IPS DF 6.9 (cell line): ENCODE data around the gene TWNK.

Experiments
- DNase-seq: peaks from one replicate; pipeline ENCODE4 v3.0.0-alpha.2; 2013; ENCODE audit warnings: low read depth, low spot score
- H3K27ac ChIP-seq: one replicate; pipeline ENCODE4 v1.5.1; 2013; ENCODE audit warnings: low read length, control low read depth
- H3K27me3 ChIP-seq: 2 replicates; pipeline ENCODE4 v1.6.1; 2013; ENCODE audit warnings: mild to moderate bottlenecking, low read length; ENCODE audit not compliant: control insufficient read depth, insufficient read depth
- H3K36me3 ChIP-seq: 2 replicates; pipeline ENCODE4 v1.6.1; 2013; ENCODE audit warnings: low read length; ENCODE audit not compliant: control insufficient read depth, insufficient read depth
- H3K4me1 ChIP-seq: 2 replicates; pipeline ENCODE4 v1.6.1; 2013; ENCODE audit warnings: low read length; ENCODE audit not compliant: control insufficient read depth, insufficient read depth
- H3K4me3 ChIP-seq: 2 replicates; pipeline ENCODE4 v1.5.1; 2013; ENCODE audit warnings: mild to moderate bottlenecking, low read length
- H3K9me3 ChIP-seq: 2 replicates; pipeline ENCODE4 v1.6.1; 2013; ENCODE audit warnings: low read length, inconsistent platforms; ENCODE audit not compliant: control insufficient read depth, insufficient read depth
- WGBS: extraction: QIAGEN DNeasy Blood & Tissue Kit; methylation state at CpG from one replicate; pipeline ENCODE4 v1.1.7; 2013; ENCODE audit warnings: mixed read lengths, missing lambda C conversion rate; ENCODE audit not compliant: insufficient read length, insufficient coverage; 5-methylcytosine and 5-hydroxymethylcytosine counted together

Gene TWNK

GRCh38 chr10:101020427-101021075 lies 33.2 kb downstream of the TWNK start:
- WGBS = no CpG with 5 or more reads among the region's 10 CpGs
- Histone ChIP-seq H3K36me3 (no peaks in the 10 kb centered on the region), H3K4me3 (no peak overlapping the region), H3K4me1 (no peaks in the 10 kb centered on the region), H3K27ac (no peak overlapping the region), H3K27me3 (peaks cover 16% of the 10 kb centered on the region; the same call in 1 of the 2 replicates), H3K9me3 (no peaks in the 10 kb centered on the region)
- DNase-seq = no peak

GRCh38 chr10:101021239-101021638 lies 33.9 kb downstream of the TWNK start:
- WGBS = no CpG with 5 or more reads among the region's 4 CpGs
- Histone ChIP-seq H3K4me3 (no peak overlapping the region), H3K9me3 (no peaks in the 10 kb centered on the region), H3K27ac (no peak overlapping the region), H3K4me1 (no peaks in the 10 kb centered on the region), H3K27me3 (peaks cover 16% of the 10 kb centered on the region; the same call in 1 of the 2 replicates), H3K36me3 (no peaks in the 10 kb centered on the region)
- DNase-seq = no peak

- H3K4me1 ChIP-seq = no peaks in the 10 kb centered on the region
- H3K36me3 ChIP-seq = no peaks in the 10 kb centered on the region
- no peaks in the 10 kb centered on the region for H3K9me3 ChIP-seq
- H3K27me3 ChIP-seq = peaks cover 15% of the 10 kb centered on the region; the same call in 1 of the 2 replicates
- no peak overlapping the region for H3K27ac ChIP-seq
- no CpG with 5 or more reads among the region's 11 CpGs for WGBS
- no peak overlapping the region for H3K4me3 ChIP-seq
- no peak for DNase-seq
These were observed 34.4 kb downstream of the TWNK start for GRCh38 chr10:101021692-101022251.

- WGBS = no CpG with 5 or more reads among the region's 15 CpGs
- H3K27ac ChIP-seq = no peak overlapping the region
- H3K9me3 ChIP-seq = no peaks in the 10 kb centered on the region
- H3K4me1 ChIP-seq = no peaks in the 10 kb centered on the region
- H3K27me3 ChIP-seq = peaks cover 7% of the 10 kb centered on the region; the same call in 1 of the 2 replicates
- H3K4me3 ChIP-seq = no peak overlapping the region
- DNase-seq = no peak
- H3K36me3 ChIP-seq = no peaks in the 10 kb centered on the region
These were observed 35.8 kb downstream of the TWNK start for GRCh38 chr10:101022967-101023705.

GRCh38 chr10:101027106-101027720 lies 39.9 kb downstream of the TWNK start:
- Histone ChIP-seq H3K9me3 (no peaks in the 10 kb centered on the region), H3K4me3 (no peak overlapping the region), H3K36me3 (no peaks in the 10 kb centered on the region), H3K27ac (no peak overlapping the region), H3K4me1 (peaks cover 8% of the 10 kb centered on the region; the same call in 1 of the 2 replicates), H3K27me3 (no peaks in the 10 kb centered on the region; the same call in 1 of the 2 replicates)
- no CpG with 5 or more reads among the region's 10 CpGs for WGBS
- DNase-seq = no peak

- H3K27ac ChIP-seq = no peak overlapping the region
- peaks cover 4% of the 10 kb centered on the region; the same call in 1 of the 2 replicates for H3K27me3 ChIP-seq
- H3K4me1 ChIP-seq = peaks cover 11% of the 10 kb centered on the region; the same call in 1 of the 2 replicates
- H3K4me3 ChIP-seq = no peak overlapping the region
- H3K36me3 ChIP-seq = no peaks in the 10 kb centered on the region
- no peak for DNase-seq
- WGBS = no CpG with 5 or more reads among the region's 7 CpGs
- H3K9me3 ChIP-seq = no peaks in the 10 kb centered on the region
These were observed 41.3 kb downstream of the TWNK start for GRCh38 chr10:101028446-101029337.

GRCh38 chr10:101029520-101030295 lies 42.4 kb downstream of the TWNK start:
- no peak for DNase-seq
- peaks cover 11% of the 10 kb centered on the region; the same call in 1 of the 2 replicates for H3K4me1 ChIP-seq
- H3K36me3 ChIP-seq = no peaks in the 10 kb centered on the region
- no peak overlapping the region for H3K27ac ChIP-seq
- no peaks in the 10 kb centered on the region for H3K9me3 ChIP-seq
- peaks cover 4% of the 10 kb centered on the region; the same call in 1 of the 2 replicates for H3K27me3 ChIP-seq
- WGBS = no CpG with 5 or more reads among the region's 27 CpGs
- H3K4me3 ChIP-seq = no peak overlapping the region

- H3K27ac ChIP-seq = no peak overlapping the region
- H3K4me3 ChIP-seq = peak overlapping the region; percentile 24; the same call in 1 of the 2 replicates
- H3K9me3 ChIP-seq = no peaks in the 10 kb centered on the region
- no peak for DNase-seq
- H3K36me3 ChIP-seq = no peaks in the 10 kb centered on the region
- peaks cover 4% of the 10 kb centered on the region; the same call in 1 of the 2 replicates for H3K27me3 ChIP-seq
- H3K4me1 ChIP-seq = peaks cover 11% of the 10 kb centered on the region; the same call in 1 of the 2 replicates
- no CpG with 5 or more reads among the region's 25 CpGs for WGBS
These were observed 43.3 kb downstream of the TWNK start for GRCh38 chr10:101030496-101031127.
